GM23338 (cell line): ENCODE measurements around the gene DNAH6.

Experiments used
- CREB1 ChIP-seq: fragments of 250-450 bp; sonication (Bioruptor Pico); IDR thresholded peaks from 2 replicates; pipeline ENCODE4 v1.5.0; 2020; ENCODE audit warnings: low read depth, mild to moderate bottlenecking, moderate library complexity
- EZH2 ChIP-seq: fragments of 200-600 bp; sonication (generic); IDR thresholded peaks from one replicate; pipeline ENCODE4 v1.8.0; 2017; ENCODE audit warnings: antibody characterized with exemption, mild to moderate bottlenecking, low read depth; ENCODE audit not compliant: unreplicated experiment
- EZH2phosphoT487 ChIP-seq: fragments of 200-600 bp; sonication (generic); IDR thresholded peaks from one replicate; pipeline ENCODE4 v1.8.1; 2018; ENCODE audit warnings: antibody characterized with exemption; ENCODE audit not compliant: unreplicated experiment
- JUNB ChIP-seq: IDR thresholded peaks from one replicate; pipeline ENCODE4 v1.6.1; 2016; ENCODE audit warnings: antibody characterized with exemption; ENCODE audit not compliant: unreplicated experiment
- NANOG ChIP-seq: IDR thresholded peaks from 2 replicates; pipeline ENCODE4 v1.6.1; 2016; ENCODE audit warnings: antibody characterized with exemption, borderline replicate concordance
- POLR2AphosphoS5 ChIP-seq: IDR thresholded peaks from 2 replicates; pipeline ENCODE4 v1.6.1; 2016; ENCODE audit warnings: antibody characterized with exemption, low read depth
- ZNF114 ChIP-seq: fragments of 250-450 bp; sonication (Bioruptor Pico); IDR thresholded peaks from 2 replicates; pipeline ENCODE4 v1.5.0; 2020; ENCODE audit warnings: mild to moderate bottlenecking, moderate library complexity
- TF ChIP-seq, protein P1 (sequence below), 2 experiments: fragments of 200-600 bp in 1 of 2; sonication (generic) in 1 of 2; conservative IDR thresholded peaks; 2 replicates each; pipeline versions ENCODE4 v1.5.1 to v1.6.1; 2016 to 2017; ENCODE audit warnings: antibody characterized with exemption in 2 of 2, low read depth in 2 of 2, mild to moderate bottlenecking in 2 of 2, moderate library complexity in 1 of 2
- TF ChIP-seq, protein P2 (sequence below): IDR thresholded peaks from one replicate; pipeline ENCODE4 v1.6.1; 2018; ENCODE audit warnings: antibody characterized with exemption; ENCODE audit not compliant: unreplicated experiment
- TF ChIP-seq, protein P3 (sequence below): fragments of 250-450 bp; sonication (Bioruptor Pico); IDR thresholded peaks from 2 replicates; pipeline ENCODE4 v1.5.0; 2020; ENCODE audit warnings: mild to moderate bottlenecking, moderate library complexity

DNA sequence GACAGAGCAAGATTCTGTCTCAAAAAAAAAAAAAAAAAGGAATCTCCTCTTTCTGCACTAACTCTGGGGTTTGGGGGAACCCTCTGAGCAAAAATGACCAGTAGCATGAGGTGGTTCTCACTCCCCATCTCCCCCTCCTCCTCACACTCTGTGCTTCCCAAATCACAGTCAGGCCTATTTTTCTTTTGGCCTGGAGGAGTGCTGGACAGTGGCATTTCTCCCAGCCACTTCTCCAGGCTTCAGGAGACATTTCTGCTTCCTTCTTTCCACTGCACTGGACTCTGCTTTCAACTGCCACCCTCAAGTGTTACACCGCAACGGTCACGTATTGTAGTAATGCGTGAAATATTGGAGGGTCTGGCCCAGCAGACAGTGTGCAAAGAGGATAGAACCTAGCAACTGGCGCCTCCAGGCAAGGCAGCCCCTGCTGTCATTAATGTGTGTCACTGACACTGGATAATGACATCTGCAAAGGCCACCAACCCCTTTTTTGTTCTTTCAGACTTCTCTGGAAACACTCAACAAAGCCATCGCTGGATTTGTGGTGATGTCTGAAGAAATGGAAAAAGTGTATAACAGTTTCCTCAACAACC lies 295.6 kb downstream of the DNAH6 start:
- TF ChIP-seq, protein P1, sequence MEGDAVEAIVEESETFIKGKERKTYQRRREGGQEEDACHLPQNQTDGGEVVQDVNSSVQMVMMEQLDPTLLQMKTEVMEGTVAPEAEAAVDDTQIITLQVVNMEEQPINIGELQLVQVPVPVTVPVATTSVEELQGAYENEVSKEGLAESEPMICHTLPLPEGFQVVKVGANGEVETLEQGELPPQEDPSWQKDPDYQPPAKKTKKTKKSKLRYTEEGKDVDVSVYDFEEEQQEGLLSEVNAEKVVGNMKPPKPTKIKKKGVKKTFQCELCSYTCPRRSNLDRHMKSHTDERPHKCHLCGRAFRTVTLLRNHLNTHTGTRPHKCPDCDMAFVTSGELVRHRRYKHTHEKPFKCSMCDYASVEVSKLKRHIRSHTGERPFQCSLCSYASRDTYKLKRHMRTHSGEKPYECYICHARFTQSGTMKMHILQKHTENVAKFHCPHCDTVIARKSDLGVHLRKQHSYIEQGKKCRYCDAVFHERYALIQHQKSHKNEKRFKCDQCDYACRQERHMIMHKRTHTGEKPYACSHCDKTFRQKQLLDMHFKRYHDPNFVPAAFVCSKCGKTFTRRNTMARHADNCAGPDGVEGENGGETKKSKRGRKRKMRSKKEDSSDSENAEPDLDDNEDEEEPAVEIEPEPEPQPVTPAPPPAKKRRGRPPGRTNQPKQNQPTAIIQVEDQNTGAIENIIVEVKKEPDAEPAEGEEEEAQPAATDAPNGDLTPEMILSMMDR (conservative IDR thresholded peaks at IDR 0.05; ENCODE audit: low read depth in 2 of 2), result no peak
- TF ChIP-seq ZNF114 (CRISPR knock-in tag) (no peak), POLR2AphosphoS5 (no peak), EZH2 (no peak), JUNB (no peak), CREB1 (CRISPR knock-in tag) (no peak), EZH2phosphoT487 (no peak), NANOG (no peak)
- TF ChIP-seq, protein P2, sequence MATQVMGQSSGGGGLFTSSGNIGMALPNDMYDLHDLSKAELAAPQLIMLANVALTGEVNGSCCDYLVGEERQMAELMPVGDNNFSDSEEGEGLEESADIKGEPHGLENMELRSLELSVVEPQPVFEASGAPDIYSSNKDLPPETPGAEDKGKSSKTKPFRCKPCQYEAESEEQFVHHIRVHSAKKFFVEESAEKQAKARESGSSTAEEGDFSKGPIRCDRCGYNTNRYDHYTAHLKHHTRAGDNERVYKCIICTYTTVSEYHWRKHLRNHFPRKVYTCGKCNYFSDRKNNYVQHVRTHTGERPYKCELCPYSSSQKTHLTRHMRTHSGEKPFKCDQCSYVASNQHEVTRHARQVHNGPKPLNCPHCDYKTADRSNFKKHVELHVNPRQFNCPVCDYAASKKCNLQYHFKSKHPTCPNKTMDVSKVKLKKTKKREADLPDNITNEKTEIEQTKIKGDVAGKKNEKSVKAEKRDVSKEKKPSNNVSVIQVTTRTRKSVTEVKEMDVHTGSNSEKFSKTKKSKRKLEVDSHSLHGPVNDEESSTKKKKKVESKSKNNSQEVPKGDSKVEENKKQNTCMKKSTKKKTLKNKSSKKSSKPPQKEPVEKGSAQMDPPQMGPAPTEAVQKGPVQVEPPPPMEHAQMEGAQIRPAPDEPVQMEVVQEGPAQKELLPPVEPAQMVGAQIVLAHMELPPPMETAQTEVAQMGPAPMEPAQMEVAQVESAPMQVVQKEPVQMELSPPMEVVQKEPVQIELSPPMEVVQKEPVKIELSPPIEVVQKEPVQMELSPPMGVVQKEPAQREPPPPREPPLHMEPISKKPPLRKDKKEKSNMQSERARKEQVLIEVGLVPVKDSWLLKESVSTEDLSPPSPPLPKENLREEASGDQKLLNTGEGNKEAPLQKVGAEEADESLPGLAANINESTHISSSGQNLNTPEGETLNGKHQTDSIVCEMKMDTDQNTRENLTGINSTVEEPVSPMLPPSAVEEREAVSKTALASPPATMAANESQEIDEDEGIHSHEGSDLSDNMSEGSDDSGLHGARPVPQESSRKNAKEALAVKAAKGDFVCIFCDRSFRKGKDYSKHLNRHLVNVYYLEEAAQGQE, result no peak
- TF ChIP-seq, protein P3, sequence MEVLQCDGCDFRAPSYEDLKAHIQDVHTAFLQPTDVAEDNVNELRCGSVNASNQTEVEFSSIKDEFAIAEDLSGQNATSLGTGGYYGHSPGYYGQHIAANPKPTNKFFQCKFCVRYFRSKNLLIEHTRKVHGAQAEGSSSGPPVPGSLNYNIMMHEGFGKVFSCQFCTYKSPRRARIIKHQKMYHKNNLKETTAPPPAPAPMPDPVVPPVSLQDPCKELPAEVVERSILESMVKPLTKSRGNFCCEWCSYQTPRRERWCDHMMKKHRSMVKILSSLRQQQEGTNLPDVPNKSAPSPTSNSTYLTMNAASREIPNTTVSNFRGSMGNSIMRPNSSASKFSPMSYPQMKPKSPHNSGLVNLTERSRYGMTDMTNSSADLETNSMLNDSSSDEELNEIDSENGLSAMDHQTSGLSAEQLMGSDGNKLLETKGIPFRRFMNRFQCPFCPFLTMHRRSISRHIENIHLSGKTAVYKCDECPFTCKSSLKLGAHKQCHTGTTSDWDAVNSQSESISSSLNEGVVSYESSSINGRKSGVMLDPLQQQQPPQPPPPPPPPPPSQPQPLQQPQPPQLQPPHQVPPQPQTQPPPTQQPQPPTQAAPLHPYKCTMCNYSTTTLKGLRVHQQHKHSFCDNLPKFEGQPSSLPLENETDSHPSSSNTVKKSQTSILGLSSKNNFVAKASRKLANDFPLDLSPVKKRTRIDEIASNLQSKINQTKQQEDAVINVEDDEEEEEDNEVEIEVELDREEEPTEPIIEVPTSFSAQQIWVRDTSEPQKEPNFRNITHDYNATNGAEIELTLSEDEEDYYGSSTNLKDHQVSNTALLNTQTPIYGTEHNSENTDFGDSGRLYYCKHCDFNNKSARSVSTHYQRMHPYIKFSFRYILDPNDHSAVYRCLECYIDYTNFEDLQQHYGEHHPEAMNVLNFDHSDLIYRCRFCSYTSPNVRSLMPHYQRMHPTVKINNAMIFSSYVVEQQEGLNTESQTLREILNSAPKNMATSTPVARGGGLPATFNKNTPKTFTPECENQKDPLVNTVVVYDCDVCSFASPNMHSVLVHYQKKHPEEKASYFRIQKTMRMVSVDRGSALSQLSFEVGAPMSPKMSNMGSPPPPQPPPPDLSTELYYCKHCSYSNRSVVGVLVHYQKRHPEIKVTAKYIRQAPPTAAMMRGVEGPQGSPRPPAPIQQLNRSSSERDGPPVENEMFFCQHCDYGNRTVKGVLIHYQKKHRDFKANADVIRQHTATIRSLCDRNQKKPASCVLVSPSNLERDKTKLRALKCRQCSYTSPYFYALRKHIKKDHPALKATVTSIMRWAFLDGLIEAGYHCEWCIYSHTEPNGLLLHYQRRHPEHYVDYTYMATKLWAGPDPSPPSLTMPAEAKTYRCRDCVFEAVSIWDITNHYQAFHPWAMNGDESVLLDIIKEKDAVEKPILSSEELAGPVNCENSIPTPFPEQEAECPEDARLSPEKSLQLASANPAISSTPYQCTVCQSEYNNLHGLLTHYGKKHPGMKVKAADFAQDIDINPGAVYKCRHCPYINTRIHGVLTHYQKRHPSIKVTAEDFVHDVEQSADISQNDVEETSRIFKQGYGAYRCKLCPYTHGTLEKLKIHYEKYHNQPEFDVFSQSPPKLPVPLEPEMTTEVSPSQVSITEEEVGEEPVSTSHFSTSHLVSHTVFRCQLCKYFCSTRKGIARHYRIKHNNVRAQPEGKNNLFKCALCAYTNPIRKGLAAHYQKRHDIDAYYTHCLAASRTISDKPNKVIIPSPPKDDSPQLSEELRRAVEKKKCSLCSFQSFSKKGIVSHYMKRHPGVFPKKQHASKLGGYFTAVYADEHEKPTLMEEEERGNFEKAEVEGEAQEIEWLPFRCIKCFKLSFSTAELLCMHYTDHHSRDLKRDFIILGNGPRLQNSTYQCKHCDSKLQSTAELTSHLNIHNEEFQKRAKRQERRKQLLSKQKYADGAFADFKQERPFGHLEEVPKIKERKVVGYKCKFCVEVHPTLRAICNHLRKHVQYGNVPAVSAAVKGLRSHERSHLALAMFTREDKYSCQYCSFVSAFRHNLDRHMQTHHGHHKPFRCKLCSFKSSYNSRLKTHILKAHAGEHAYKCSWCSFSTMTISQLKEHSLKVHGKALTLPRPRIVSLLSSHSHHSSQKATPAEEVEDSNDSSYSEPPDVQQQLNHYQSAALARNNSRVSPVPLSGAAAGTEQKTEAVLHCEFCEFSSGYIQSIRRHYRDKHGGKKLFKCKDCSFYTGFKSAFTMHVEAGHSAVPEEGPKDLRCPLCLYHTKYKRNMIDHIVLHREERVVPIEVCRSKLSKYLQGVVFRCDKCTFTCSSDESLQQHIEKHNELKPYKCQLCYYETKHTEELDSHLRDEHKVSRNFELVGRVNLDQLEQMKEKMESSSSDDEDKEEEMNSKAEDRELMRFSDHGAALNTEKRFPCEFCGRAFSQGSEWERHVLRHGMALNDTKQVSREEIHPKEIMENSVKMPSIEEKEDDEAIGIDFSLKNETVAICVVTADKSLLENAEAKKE (CRISPR knock-in tag), result no peak
